NCI-H146 treated with DMSO at 0.1 percent for 48 hours (cell line): Measurements from ENCODE around the gene SKAP2.

Source experiments
- DNase-seq: peaks from one replicate; lab custom pipeline; 2025; ENCODE audit not compliant: unreplicated experiment; lab: John Stamatoyannopoulos, UW

The SKAP2 gene

GRCh38 chr7:26642416-26642815 lies 222.0 kb downstream of the SKAP2 start:
- no peak for DNase-seq

DNA sequence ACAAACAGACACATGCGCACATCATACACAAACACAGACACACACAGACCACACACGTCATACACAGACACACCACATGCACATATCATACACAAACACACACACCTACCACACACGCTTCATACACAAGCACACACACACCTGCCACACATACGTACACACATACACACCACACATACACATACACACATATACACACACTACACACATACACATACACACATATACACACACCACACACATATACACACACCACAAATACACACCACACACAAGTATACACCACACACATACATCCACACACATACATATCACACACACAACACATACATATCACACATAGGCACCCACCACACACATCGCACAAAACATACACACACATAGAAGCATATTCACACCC lies 224.7 kb downstream of the SKAP2 start:
- no peak for DNase-seq

- no peak for DNase-seq
These were observed 225.3 kb downstream of the SKAP2 start for GRCh38 chr7:26639111-26639510.

GRCh38 chr7:26638140-26638539 lies 226.2 kb downstream of the SKAP2 start:
- no peak for DNase-seq

DNA sequence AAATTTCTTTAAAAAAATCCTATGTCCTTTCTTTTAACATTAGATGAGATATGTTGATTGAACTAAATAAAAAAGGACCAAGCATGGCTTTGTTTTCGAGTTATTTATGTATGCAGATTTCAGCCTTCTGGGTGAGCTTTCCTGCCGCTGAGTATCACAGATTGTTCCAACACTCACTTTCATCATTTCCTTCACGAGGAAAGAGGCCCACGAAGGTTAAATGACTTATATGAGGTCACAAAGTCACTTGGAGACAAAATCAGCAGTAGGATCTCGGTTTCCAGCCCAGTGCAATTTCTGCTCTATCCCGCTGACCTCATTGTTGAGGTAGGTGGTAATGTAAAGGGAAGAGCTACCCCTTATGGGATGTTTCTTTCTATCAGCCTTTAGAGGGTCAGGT lies 226.8 kb downstream of the SKAP2 start:
- DNase-seq, result no peak

- DNase-seq, result no peak
These were observed 227.6 kb downstream of the SKAP2 start for GRCh38 chr7:26636808-26637207.

GRCh38 chr7:26633557-26633956 lies 230.8 kb downstream of the SKAP2 start:
- no peak for DNase-seq

DNA sequence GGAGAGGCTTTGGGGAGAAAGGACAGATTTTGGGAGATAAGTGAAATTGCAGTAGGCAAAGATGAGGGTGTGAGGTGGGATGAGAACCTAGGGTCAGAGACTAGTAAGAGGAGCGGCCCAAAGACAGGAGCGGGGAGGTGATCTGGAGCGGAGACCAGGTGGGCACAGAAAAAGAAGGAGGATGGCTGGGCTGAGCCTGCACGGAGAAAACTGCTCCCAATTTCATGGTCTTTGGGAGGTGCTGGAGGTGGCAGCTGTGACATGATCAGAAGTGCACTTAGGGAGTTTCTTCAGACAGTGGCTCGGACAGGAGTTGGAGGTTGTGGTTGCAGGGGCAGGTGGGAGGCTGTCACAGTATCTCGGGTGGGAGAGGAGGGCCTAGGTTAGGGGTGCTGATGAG lies 232.8 kb downstream of the SKAP2 start:
- DNase-seq, result no peak

- no peak for DNase-seq
These were observed 233.3 kb downstream of the SKAP2 start for GRCh38 chr7:26630941-26631580.

GRCh38 chr7:26630361-26630760 lies 234.0 kb downstream of the SKAP2 start:
- DNase-seq, result no peak

DNA sequence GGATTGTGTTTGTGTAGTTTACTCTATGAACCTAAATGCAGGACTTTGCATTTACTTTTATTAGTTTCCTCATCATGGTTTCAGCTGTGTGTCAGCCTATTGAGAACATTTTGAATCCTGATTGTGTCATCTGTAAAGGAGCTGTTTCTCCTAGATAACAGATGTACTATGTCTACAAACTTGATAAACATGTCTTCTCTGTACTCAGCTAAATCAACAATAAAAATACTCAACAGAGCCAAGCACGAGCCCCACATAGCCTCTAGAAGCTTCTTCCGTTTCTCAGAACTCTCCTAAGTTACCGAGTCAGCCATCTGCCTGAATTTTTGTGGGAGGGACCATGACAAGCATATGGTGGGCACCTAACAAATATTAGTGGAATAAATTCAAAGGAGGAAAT lies 234.7 kb downstream of the SKAP2 start:
- no peak for DNase-seq

GRCh38 chr7:26627891-26628341 lies 236.5 kb downstream of the SKAP2 start:
- no peak for DNase-seq

DNA sequence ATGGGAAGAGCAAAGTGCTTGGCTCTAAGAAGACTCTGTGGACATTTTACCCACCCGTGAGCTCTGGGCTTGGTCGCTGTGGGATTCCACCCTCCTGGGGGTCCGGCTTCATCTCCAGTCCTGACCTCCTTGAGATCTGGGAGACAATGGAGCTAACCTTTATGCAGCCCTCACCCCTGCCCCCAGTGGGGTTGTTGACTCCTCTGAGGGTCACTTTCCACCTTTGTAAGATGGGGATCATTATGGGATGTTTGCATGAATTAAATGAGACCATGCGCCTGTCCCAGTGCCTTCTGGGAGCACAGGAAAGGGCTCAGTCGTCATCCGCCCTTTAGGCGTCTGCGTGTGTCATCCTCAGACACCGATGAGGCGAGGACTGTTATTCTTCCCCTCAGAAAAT lies 237.2 kb downstream of the SKAP2 start:
- DNase-seq, result no peak

GRCh38 chr7:26626687-26627086 lies 237.7 kb downstream of the SKAP2 start:
- no peak for DNase-seq

GRCh38 chr7:26626156-26626555 lies 238.2 kb downstream of the SKAP2 start:
- DNase-seq, result no peak

DNA sequence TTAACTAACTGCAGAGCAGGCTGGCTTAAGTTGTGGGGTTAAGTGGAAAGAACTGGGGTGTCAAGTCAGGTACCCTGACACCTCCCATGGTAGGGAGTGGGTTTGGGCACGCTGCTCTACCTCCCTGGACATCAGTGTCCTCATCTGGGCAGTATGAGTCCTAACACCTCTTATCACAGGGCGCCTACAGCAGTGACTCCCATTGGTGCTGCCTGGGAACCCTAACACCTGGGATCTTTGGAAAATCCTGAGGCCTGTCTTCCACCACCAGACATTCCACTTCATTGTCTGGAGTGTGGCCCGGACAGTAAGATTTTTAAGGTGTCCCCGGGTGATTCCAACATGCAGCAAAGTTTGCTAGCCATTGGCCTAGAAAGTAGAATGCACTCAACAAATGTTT lies 239.1 kb downstream of the SKAP2 start:
- no peak for DNase-seq

DNA sequence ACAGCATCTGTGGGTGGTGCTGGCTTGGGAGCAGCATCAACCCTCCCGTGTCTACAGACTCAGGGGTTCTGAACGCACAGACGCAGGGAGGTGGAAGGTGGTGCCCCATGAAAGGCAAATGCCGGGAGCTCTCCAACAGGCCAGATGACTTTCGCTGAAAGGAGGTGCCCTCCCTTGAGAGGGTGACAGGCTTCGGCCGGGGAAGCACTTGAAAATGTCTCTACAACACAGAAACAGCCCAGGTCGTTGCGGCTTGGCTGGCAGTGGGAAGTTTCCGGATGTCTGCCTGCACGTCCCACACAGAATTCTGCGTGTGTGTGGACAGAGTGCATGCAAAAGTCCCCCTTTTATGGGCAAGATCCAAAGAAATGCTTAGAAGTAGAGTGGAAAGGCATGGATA lies 239.6 kb downstream of the SKAP2 start:
- DNase-seq, result no peak

DNA sequence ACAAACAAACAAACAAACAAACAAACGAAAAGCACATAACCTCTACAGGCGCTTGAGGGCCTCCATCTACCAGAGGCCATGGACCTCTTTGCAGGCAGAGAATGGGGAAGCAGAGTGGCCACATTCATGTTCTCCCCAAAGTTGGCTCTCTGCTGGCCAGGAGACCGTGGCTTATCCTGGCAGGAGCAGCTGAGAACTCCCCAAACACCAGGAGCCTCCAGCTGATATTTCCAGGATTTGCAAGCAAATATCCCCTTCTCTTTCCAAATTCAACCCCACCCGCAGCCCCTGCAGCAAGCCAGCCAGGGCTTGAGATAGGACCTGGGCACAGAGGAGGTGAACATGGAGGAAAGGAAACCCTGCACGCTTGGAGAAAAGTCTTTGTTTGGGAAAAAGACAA lies 240.0 kb downstream of the SKAP2 start:
- DNase-seq, result no peak

DNA sequence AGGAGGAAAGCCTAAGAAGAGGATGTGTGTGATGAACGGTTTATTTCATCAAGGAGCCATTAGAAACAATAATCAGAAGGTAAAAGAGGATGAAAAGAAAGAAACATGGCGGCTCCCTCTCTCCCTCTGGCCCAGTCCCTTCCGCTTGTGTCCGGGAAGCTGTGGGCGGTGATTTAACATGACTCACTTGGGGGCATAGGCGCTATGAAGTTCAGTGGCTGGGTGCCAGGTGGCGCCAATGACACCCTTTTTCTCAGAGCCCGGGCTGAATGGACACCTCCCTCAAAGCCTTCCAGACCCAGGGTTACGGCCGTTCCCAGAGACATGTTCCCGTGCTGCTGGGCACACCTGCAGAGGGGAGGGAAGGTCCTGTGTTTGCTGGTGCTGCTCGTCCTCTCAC lies 244.0 kb downstream of the SKAP2 start:
- peak; percentile 89 for DNase-seq

DNA sequence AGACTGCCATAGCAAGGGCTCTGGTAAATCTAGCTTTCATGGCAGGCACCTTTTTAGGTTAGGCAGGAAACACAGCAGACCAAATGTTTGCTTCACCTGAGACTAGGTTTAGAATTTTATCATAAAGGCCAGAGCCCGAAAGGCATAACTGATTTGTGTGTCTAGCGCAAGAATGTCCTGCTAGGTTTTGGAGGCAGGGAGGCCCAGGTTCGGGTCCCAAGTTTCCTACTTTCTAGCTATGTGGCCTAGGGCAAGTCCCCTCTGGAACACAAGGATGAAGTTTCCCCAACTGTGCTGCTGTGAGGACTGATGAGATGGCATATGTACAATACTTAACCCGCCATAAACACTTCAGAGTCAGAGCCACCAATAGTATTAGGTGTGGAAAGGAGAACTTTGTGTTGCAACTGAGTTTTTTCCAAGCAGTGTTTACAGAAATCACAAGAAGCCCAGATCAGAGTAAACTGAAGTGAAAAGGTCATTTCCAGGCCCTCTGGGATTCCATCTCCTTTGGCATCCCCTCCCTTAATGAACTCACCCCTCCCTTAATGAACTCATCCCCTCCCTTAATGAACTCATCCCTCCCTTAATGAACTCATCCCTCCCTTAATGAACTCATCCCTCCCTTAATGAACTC lies 244.9 kb downstream of the SKAP2 start:
- DNase-seq, result no peak

GRCh38 chr7:26618898-26619297 lies 245.5 kb downstream of the SKAP2 start:
- no peak for DNase-seq

- DNase-seq, result no peak
These were observed 245.9 kb downstream of the SKAP2 start for GRCh38 chr7:26618449-26618848.
